Activated T-cell treated with anti-CD3 and anti-CD28 coated beads, Interleukin-2, amount 50 U/mL, for 72 hours (primary cell): ENCODE results near the gene CYS1. TPM values are rescaled to one million over a fixed set of nuclear protein-coding genes. Genes with fewer than 3 reads are reported as not detected.

Experiments used
- ATAC-seq, 2 donors: fragments of 150-1000 bp; cut with Tn5 transposase; replicated peaks in 1 of 2; 2 replicates each; pipeline ENCODE4 v1.10.0; 2021; ENCODE audit warnings: moderate library complexity in 2 of 2, mild to moderate bottlenecking in 1 of 2
- DNase-seq, 2 donors: peaks; one replicate each; pipeline ENCODE4 v3.0.0; 2021 to 2022; ENCODE audit warnings: mixed read lengths in 1 of 2
- H3K27ac Mint-ChIP-seq: one replicate; pipeline ENCODE4 v1.8.0; 2022; ENCODE audit warnings: mild to moderate bottlenecking, moderate library complexity, mixed read lengths
- H3K27me3 Mint-ChIP-seq: one replicate; pipeline ENCODE4 v1.8.0; 2022; ENCODE audit warnings: low read depth, mixed read lengths
- H3K36me3 Mint-ChIP-seq, 2 donors: one replicate each; pipeline ENCODE4 v1.8.0; 2022; ENCODE audit warnings: mixed read lengths in 2 of 2, mild to moderate bottlenecking in 1 of 2; ENCODE audit not compliant: insufficient read depth in 2 of 2
- H3K4me1 Mint-ChIP-seq: one replicate; pipeline ENCODE4 v1.8.0; 2022; ENCODE audit warnings: low read depth, mixed read lengths
- H3K4me3 Mint-ChIP-seq, 2 donors: one replicate each; pipeline ENCODE4 v1.8.0; 2022; ENCODE audit warnings: mild to moderate bottlenecking in 2 of 2, mixed read lengths in 2 of 2, moderate library complexity in 2 of 2
- H3K9me3 Mint-ChIP-seq, 2 donors: one replicate each; pipeline ENCODE4 v1.8.0; 2022; ENCODE audit warnings: mixed read lengths in 2 of 2
- total RNA-seq, 2 donors: library from RNA; stranded (reverse); gene quantifications; one replicate each; pipeline ENCODE4 v1.2.3, GENCODE V29; 2022

Gene CYS1
- total RNA-seq, 2 donors from 2014 or later, result 0.46 to 0.81 TPM

DNA sequence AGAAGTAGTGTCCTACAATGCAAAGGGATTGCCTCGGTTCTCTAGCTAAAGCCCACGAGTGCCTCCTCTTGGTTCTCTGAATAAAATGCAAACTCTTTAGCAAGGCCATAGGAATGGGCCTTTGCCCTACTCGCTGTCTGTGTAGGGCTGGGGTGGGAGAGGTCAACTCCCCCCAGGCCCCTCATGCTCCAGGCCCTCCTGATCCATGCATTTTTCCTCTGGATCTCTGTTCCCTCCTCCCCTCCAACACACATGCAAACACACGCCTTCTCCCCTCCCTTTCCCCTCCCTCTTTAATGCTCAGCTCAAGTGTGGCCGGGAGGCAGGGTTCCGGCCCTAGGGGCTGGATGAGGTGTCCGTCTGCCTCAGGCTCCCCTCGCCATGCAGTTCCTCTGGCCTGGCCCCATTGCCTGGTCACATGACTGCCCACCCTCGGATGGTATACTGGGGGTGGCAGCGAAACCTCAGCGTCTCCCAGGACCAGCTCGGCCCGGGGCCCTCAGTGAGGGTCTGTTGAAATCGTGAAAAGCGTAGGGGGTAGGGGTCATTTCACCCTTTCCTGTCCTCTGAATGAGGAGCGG, 51.7 kb downstream of the CYS1 start:
- Mint-ChIP-seq H3K27me3 (no peaks in the 10 kb centered on the region), H3K36me3 (no peaks in the 10 kb centered on the region), H3K27ac (no peak overlapping the region), H3K4me3 (peak overlapping the region in 1 of 2 donors; percentile 62), H3K4me1 (peaks cover 22% of the 10 kb centered on the region), H3K9me3 (no peaks in the 10 kb centered on the region)
- DNase-seq, result no peak
- ATAC-seq, result no peak

DNA sequence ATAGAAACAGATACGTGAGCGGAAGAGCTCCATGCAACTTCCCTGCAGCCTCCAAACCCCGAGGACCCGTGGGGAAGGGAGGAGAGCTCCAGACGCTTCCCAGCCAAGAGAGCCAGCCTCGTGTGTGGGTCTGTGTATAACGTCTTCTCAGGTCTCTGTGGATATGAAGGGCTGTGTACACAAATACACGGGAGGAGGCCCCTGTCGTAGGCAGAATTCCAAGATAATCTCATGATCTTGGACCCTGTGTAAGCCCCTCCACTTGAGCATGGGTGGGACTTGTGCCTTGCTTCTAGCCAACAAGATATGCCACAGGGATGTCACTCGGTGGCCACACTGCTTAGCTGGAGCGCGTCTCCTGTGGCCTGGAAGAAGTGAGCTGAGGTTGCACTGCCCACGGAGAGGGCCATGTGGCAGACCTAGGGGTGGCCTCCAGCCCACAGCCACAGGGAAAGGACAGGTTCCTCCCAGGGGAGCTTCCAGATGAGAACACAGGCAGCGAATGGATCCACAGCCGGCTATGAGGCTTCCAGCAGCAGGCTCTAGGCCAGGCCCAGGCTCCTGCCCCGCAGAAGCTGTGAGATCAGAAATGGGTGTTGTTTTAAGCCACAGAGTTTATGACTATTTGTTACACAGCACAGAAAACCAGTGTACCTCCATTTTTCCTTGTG, 52.4 kb downstream of the CYS1 start:
- Mint-ChIP-seq H3K4me1 (peaks cover 22% of the 10 kb centered on the region), H3K27me3 (no peaks in the 10 kb centered on the region), H3K4me3 (no peak overlapping the region), H3K27ac (no peak overlapping the region), H3K9me3 (no peaks in the 10 kb centered on the region), H3K36me3 (no peaks in the 10 kb centered on the region)
- DNase-seq (no peak), ATAC-seq (no peak)

DNA sequence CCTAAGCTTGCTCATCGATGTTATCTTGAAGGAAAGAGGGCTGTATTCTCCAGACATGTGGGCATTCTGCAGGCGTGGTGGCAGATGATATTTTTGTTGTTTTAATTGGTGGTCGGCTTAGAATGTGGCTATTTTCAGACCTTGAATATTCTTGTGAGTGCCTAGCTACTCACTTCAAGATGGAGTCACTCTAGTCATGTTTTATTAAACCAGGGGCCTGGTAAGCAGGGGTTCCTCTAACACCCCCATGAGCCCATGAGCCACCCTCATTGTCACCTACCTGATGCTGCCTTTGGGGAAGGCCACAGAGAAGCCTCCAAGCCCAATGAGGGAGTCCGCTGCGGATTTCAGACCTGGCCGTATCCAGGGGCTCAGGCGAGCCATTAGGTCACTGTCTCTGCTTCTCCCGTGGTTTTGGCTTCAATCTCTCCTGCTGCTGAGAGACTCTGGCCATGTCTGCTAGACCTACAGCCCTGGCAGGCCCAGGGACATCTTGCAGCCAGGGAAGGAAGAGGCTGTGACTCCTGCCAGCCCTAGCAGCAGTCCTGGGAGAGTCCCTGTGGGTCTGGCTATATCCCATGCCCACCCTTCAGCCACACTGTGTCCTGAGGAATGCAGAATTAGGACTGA, 53.2 kb downstream of the CYS1 start:
- Mint-ChIP-seq H3K4me1 (peaks cover 22% of the 10 kb centered on the region), H3K4me3 (no peak overlapping the region), H3K27ac (no peak overlapping the region), H3K36me3 (no peaks in the 10 kb centered on the region), H3K27me3 (no peaks in the 10 kb centered on the region), H3K9me3 (no peaks in the 10 kb centered on the region)
- no peak for ATAC-seq
- DNase-seq, result no peak

DNA sequence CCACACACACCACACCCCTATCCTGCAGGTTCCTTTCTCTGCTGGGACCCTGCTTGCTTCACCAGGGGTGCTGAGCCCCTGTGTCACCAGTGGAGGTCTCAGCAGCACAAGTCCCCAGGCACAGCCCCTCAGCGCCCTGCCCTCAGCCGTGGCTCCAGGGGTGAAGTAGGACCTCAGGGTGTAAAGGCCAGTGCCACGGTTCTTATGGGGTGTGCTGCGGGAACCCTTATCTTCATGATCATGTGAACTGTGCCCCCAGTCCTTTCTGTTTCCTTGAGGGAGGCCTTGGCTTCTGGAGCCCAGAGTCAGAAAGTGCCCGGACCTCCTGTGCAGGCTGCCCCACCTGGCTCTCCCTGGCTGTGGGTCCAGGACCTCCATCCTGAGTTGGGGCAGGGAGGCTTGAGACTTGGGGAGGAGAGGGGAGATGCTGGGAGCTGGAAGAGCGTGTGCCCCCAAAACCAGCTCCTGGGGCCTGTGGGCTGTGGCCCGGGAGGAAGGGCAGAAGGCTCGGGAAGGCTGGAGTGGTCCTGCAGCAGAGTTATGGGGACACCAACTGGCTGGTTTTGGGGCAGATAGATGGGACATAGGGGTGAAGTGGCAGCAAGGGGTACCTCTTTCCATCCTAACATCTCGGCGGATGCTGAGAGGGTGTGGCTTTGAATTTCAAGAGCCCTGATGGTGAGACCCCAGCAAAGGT, 57.1 kb downstream of the CYS1 start:
- H3K27me3 Mint-ChIP-seq, result no peaks in the 10 kb centered on the region
- no peak overlapping the region for H3K4me3 Mint-ChIP-seq
- H3K36me3 Mint-ChIP-seq, result no peaks in the 10 kb centered on the region
- no peaks in the 10 kb centered on the region for H3K9me3 Mint-ChIP-seq
- no peak for DNase-seq
- ATAC-seq, result no peak
- no peaks in the 10 kb centered on the region for H3K4me1 Mint-ChIP-seq
- no peak overlapping the region for H3K27ac Mint-ChIP-seq

DNA sequence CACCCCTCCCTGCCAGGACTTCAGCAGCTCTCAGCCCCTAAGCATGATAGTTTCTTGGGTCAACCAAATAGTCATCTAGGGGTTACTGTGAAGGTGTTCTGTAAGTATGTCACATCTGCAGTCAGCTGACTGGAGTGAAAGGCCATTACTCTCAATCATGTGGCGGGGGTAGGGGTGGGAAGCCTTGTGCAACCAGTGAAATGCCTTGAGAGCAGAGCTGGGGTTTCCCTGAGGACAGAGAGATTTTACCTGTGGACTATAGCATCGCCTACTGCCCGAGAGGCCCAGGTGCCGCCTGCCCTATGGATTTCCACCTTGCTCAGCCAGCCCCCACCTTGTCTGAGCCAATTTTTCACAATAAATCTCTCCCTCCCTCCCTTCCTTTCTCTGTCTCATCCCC, 57.8 kb downstream of the CYS1 start:
- ATAC-seq, result no peak
- no peak for DNase-seq
- Mint-ChIP-seq H3K36me3 (no peaks in the 10 kb centered on the region), H3K27ac (no peak overlapping the region), H3K9me3 (no peaks in the 10 kb centered on the region), H3K4me1 (no peaks in the 10 kb centered on the region), H3K4me3 (no peak overlapping the region), H3K27me3 (no peaks in the 10 kb centered on the region)

DNA sequence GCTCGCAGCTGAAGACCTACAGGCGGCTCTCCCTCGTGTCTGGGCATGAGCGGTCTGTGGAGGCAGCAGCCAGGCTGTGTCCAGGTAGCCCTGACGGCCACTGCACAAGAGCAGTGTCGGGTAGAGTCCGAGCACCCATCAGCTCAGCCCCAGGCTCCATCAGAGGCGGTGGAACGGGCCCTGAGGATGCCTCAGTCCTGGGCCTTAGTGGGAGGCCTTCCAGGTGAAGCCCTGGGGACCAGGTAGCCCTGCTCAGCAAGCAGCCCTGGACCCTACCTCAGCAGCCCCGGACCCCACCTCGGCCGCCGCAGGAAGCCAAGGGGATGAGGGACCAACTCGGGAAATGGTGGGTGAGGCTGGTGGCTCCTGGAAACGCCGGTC, 58.2 kb downstream of the CYS1 start:
- H3K27ac Mint-ChIP-seq, result no peak overlapping the region
- H3K4me3 Mint-ChIP-seq, result no peak overlapping the region
- DNase-seq (no peak), ATAC-seq (no peak)
- no peaks in the 10 kb centered on the region for H3K4me1 Mint-ChIP-seq
- no peaks in the 10 kb centered on the region for H3K9me3 Mint-ChIP-seq
- H3K36me3 Mint-ChIP-seq, result peaks cover 0 to 2% of the 10 kb centered on the region in 2 donors
- no peaks in the 10 kb centered on the region for H3K27me3 Mint-ChIP-seq

DNA sequence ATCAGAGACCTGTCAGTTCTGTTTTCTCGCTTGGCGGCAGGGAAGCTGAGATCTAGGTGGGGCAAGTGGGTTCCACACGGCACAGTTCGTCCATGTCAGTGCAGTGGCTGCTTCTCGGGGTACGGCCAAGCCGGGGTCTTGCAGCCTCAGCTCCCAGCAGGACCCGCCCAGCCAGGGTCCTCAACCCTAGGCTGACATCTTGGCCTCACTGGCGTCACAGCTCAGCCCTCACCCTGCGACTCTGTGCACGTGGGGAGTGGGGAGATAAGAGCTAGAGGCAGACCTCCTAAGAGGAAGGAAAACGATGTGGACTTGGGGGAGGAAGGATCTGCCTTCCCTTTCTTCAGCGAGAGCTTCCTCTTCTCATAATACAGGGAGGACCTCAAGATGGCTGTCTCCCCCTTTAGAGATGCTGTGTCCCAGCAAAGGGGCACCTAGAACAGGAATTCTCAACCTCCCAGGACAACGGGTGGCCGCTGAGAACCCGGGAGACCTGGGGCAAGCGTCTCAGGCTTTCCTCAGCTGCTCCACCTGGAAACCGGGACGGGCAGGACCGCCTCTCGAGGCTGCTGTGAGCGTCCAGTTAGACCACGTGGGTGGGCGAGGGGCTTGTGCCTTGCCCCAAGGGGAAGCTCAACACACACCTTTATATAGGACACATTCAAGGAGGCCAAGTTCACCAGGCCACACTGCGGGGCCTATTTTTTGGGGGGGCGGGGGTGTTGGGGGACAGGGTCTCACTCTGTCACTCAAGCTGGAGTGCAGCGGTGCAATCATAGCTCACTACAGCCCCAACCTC, 60.4 kb downstream of the CYS1 start:
- no peaks in the 10 kb centered on the region for H3K9me3 Mint-ChIP-seq
- no peak overlapping the region for H3K27ac Mint-ChIP-seq
- H3K36me3 Mint-ChIP-seq, result peaks cover 0 to 2% of the 10 kb centered on the region in 2 donors
- H3K27me3 Mint-ChIP-seq, result no peaks in the 10 kb centered on the region
- H3K4me3 Mint-ChIP-seq, result no peak overlapping the region
- no peak for ATAC-seq
- DNase-seq, result no peak
- H3K4me1 Mint-ChIP-seq, result no peaks in the 10 kb centered on the region

DNA sequence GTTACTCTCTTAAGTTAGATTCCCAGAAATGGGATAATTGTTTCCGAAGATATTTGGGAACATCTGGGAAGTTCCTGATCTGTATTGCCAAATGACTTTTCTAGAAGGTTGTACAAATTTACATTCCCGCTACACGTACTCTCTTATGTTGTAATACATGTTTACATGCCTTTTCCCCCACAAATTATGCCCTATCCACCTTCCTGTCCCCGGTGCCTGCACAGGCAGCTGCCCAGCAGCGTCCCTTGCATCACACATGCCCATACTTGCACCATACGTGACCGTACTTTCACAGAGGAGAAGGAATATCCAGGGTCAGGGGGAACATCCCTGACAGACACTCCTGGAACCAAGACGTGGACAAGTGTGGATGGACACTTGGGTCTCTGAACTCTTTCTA, 61.0 kb downstream of the CYS1 start:
- no peak for ATAC-seq
- Mint-ChIP-seq H3K36me3 (peaks cover 0 to 2% of the 10 kb centered on the region in 2 donors), H3K27me3 (no peaks in the 10 kb centered on the region), H3K4me1 (no peaks in the 10 kb centered on the region), H3K4me3 (no peak overlapping the region), H3K9me3 (no peaks in the 10 kb centered on the region), H3K27ac (no peak overlapping the region)
- DNase-seq, result no peak

DNA sequence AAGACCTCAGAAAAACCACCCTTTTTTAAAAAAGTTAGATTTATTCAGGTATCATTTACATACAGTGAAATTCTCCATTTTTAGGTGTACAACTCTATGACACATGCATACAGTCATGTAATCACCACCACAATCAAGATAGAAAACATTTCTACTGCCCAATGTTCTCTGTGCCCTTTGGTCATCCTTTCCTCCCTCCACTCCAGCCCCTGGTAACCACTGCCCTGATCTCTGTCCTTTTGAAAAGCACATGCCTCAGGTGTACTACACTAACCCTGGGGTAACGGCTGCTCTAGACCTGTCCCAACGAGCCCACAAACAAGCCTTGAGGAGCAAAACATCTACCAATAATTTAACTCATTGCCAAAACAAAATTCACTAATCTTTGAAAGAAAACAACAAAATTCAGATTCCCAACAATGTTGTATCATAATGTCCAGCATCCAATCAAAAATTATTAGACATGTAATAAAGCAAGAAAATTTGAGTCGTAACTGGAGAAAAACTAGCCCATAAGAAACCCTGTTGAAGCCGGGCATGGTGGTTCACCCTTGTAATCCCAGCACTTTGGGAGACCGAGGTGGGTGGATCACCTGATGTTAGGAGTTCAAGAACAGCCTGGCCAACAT, 62.8 kb downstream of the CYS1 start:
- peaks cover 0 to 2% of the 10 kb centered on the region in 2 donors for H3K36me3 Mint-ChIP-seq
- DNase-seq (no peak), ATAC-seq (no peak)
- no peak overlapping the region for H3K27ac Mint-ChIP-seq
- H3K4me3 Mint-ChIP-seq, result no peak overlapping the region
- no peaks in the 10 kb centered on the region for H3K27me3 Mint-ChIP-seq
- H3K4me1 Mint-ChIP-seq, result no peaks in the 10 kb centered on the region
- no peaks in the 10 kb centered on the region for H3K9me3 Mint-ChIP-seq

DNA sequence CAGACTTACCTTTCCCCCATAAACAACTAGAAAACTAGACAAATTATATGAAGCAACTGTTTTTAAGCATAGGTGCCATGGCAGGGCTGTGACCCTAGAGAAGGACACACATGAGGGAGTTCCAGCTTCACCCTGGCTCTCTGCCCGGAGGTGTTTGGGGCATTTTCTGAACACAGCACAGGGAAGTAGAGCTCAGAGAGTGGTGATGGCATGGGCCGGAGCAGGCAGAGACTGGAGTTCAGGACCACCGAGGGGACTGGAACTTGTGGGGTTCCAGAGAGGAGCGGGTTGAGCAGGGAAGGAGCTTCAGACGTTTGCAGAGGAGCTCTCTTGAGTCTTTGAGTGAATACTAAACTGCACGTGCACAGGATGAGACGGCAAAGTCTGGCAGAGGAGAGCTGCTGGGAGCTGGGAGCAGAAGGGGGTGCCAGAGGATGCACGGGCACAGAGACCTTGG, 63.4 kb downstream of the CYS1 start:
- Mint-ChIP-seq H3K27ac (no peak overlapping the region), H3K4me3 (no peak overlapping the region), H3K27me3 (no peaks in the 10 kb centered on the region), H3K4me1 (no peaks in the 10 kb centered on the region), H3K36me3 (peaks cover 0 to 2% of the 10 kb centered on the region in 2 donors), H3K9me3 (no peaks in the 10 kb centered on the region)
- DNase-seq, result no peak
- ATAC-seq, result no peak

DNA sequence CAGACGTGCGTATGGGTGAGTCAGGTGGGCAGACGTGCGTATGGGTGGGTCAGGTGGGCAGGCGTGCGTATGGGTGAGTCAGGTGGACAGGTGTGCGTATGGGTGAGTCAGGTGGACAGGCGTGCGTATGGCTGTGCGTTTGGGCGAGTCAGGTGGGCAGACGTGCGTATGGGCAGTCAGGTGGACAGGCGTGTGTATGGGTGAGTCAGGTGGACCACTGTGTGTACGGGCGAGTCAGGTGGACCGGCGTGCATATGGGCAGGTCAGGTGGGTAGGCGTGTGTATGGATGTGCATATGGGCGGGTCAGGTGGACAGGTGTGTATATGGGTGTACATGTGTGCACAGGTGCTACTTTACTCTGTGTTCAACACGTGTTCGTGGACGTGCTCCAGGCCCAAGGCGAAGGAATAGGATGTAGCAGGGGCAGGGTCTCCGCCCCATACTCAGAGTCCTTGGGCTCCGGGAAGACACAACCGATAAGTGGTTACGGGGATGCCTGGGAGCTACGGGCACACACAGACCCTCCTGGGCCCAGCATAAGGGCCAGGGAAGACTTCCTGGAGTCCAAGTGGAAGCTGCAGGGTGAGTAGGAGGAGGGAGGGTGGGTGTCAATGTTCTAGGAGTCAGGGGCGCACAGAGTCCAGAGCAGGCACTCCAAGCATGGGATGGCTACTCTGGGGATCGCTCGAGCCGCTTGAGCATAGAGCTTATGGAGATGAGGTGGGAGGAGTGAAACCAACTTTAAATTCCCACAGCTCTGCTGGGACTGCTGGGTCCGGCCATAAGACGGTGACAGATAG, 64.0 kb downstream of the CYS1 start:
- H3K27me3 Mint-ChIP-seq, result no peaks in the 10 kb centered on the region
- peaks cover 0 to 2% of the 10 kb centered on the region in 2 donors for H3K36me3 Mint-ChIP-seq
- H3K4me3 Mint-ChIP-seq, result no peak overlapping the region
- ATAC-seq (no peak), DNase-seq (no peak)
- H3K4me1 Mint-ChIP-seq, result no peaks in the 10 kb centered on the region
- H3K9me3 Mint-ChIP-seq, result no peaks in the 10 kb centered on the region
- no peak overlapping the region for H3K27ac Mint-ChIP-seq
